GM19395 (cell line): Measurements from ENCODE around the gene FCHSD2.
"Not testable (repeated sequence)": the region's sequence is repeated elsewhere in the genome, so short reads cannot be mapped to it uniquely, and the experiment has no call there.

ENCODE experiments used
- ATAC-seq: cut with Tn5 transposase; IDR thresholded peaks from one replicate; pipeline ENCODE4 v1.9.1; 2021; ENCODE audit warnings: mild to moderate bottlenecking, moderate library complexity; ENCODE audit not compliant: unreplicated experiment

The FCHSD2 gene

DNA sequence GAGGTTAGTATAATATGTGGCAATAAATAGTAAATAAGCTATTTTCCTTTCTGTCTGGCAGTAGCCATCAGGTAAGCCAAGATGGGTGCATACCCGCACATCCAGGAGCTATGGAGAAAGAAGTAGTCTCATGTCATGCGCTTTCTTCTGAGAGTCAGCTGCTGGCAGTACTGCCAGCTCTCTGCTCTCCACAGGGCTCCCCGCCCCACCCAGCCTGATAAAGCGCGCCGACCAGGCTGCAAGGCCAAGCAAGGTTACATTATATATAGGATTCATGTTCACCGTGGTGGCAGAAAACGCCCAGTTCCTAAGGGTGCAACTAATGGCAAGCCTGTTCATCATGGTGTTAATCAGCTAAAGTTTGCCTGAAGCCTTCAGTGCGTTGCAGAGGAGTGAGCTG, 201.7 kb downstream of the FCHSD2 start:
- no peak for ATAC-seq

DNA sequence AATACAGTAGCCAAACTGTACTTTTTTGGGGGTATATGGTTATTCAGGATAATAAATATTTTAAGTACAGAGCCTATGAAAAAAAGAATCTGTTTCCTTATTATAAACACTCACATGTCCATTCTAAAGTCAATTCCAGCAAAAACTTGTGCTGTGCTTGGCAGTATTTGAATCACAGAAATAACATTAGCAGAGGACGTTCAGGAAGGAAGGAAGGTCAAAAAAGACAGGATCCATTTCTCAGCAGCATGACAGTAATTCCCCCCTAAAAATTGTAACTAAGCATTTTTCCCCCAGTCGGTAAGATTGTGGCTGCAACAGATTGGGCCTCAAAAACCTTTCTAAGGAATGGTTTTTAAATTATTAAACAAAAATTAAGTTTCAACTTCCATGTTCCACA, 203.1 kb downstream of the FCHSD2 start:
- no peak for ATAC-seq

DNA sequence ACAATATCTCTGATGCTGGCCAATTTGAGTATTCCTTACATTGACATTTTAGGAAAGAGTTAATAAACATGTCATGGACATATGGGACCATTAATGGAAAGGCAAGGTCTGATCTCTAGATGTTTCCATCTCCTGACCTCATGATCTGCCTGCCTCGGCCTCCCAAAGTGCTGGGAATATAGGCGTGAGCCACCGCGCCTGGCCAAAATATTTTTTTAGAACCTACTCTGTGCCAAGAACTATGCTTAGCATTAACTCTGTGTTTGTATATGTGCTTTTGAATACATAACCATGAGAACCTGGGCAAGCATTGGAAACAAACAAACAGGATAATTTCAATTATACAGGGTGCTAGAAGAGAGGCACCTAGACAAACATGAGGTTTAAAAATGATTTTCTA, 204.7 kb downstream of the FCHSD2 start:
- ATAC-seq: no peak

DNA sequence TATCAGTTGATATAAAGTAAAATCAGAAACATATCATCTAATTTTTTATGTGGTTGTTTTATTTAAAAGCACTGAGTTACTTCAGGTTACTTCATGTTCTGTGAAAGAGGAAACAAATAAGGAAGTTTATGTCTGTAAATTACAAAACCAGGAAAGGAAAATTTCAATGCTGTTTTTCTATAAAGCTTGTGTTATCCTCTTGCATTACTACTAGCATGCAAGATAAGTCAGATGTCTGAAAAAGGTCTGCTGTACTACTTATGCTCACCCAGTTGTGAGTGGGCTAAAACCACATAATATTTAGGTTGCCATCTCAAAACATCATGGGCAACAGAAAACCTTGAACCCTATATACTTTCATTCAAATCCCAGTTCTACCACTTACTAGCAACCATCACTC, 206.4 kb downstream of the FCHSD2 start:
- ATAC-seq: no peak

DNA sequence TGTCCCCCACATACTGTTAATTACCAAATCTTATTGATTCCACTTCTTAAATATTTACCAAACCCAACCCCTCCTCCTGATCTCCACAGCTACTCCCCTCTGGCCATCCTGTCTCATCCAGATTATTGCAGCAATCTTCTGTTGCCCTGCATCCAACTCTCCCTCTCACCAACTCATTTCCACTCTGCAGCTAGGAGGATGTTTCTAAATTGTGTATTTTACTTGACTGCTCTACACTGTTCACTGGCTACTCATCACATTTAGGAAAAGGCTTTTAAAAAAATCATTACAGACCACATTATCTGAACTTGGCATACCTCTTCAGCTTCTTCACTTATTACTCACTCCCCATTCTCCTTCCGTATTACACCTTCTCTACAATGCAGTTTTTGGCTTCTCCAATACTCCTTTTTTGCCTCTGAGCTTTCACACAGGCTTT, 210.0 kb downstream of the FCHSD2 start:
- no peak for ATAC-seq

DNA sequence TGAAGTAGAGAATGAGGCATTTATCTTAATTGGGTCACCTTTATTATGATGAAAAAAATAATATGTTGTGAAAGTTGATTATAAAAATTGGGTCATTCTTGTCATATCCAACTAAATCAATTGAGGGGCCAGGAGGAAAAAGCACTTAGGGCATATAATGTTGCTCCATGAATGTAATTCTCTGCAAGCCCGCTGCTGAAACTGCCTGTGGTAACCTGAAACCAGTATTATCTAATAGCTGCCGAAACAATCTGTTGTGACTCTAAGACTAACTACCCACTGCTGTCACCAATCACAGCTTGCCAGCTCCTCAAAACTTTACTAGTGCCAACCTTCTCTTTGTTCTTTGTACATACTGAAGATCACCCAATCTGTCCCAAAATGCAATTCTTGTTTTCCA, 212.1 kb downstream of the FCHSD2 start:
- no peak for ATAC-seq

DNA sequence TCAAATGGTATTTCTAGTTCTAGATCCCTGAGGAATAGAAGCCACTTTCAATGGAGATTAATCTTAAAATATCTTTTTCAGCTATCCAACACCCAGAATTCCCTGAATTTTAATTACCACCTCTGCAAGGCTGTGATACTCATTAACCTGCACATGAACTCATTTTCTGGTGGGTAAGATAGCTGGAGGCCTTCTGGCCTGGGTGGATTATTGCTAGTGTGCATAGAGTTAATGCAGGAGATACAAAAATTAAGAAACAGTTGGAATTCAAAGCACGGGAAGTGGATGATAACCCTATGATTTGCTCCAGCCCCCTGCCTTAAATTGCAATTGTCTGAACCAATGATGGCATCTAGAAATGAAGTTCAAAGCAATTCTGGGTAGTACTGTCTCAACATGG, 212.9 kb downstream of the FCHSD2 start:
- no peak for ATAC-seq

DNA sequence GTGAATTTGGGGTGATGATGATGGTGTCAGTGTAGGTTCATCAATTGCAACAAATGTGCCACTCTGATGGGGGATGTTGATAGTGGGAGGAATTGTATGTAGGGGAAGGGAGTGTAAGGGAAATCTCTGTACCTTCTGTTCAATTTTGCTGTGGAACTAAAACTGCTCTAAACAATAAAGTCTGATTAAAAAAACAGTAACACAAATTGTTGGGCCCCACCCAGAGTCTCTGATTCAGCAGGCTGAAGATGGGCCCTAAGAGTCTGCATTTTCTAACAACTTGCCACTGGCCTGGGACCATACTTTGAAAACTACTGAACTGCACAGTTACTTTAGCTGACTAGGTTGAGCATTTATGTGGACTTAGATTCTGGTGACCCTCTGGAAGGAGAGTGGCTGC, 214.7 kb downstream of the FCHSD2 start:
- ATAC-seq: no peak

DNA sequence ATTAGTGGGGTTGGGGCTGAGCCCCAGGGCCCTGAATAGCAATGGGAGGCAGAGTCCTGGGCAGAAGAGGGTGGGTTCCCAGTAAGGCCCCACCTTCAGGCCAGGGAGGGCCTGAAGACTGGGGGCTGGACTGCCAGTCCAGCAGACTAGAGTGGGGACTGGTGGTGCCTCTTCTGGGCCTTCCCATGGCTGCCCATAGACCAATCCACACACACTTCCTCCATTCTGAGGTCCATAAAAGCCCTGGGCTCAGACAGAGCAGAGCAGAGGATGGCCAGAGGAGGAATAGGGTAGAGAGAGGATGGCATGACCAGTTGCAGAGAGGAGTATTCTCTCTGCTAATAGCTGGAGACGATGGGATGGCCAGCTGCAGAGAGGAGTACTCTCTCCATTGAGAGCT, 216.0 kb downstream of the FCHSD2 start:
- no peak for ATAC-seq

DNA sequence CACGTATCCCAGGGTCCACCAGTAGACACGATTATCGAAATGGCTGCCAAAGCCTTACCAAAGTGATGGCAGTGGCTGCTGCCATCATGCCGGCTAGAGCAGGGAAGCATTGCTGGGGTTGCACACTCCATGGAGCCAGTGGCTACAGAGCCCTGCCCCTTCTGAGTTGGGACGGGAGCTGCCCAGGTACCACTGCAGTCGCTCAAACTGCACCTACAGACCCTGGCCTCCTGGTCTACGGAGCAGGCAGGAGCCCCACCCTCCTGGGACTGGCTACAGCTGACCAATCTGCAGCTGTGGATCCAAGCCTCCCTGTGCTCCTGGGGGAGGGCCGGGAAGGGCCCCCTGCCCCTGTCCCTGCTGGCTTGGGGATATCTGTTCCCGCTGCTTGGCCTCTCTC, 216.5 kb downstream of the FCHSD2 start:
- no peak for ATAC-seq

DNA sequence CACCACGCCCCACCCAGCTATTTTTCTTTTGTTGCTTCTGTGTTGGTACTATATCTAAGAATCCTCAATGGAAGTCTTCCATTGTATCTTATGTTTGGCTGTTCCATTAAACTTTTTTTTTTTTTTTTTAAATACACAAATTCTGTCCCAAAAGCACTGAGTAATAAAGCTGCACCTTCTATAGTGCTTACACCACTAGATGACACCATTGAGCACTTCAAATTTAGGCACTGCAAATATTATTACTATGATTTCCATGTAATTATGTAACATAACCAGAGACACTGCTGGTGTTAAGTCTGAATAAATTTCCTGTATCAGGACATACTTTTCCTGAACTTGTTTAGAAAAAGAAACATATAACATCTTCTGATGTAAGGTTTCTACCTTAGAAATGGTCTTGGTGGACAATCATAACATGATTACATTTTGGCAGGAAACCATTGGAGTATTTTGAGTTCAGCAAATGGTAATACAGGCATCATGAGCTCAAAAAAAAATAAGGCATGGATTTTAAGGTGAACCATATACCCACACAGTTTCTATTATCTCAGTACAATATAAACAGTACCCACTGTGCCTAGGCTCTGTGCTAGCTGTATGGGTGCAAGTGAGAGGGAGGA, 217.4 kb downstream of the FCHSD2 start:
- ATAC-seq: no peak

DNA sequence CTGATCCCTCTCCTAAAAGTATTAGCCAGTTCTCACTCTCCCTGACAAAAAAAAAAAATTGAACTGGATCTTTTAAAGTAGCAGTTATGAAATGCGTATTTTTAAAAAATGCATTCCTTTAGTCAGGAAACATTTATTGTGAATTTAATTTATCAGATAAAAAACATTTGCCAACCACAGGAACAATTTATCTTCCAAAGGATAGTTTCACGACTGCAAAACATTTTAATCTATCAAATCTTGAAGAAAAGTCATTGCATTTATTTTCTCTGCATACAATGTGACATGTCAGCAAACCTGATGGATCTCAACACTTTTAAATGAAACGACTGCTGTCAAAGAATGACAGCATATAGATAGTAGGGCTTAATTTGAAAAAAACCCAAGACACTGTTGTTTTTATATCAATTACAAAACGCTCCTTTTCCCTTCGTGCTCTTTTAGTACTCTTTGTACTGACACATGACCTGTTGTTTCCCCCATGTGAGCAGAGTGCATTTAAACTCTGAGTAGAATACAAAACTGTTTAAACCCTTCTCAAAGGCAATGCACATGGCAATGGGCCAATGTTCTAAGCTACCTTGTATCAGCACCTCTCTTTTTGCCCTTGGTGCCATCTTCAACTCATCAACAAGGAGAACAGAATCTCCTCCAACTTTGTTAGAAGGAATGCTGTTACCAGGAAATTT, 220.9 kb downstream of the FCHSD2 start:
- no peak for ATAC-seq

DNA sequence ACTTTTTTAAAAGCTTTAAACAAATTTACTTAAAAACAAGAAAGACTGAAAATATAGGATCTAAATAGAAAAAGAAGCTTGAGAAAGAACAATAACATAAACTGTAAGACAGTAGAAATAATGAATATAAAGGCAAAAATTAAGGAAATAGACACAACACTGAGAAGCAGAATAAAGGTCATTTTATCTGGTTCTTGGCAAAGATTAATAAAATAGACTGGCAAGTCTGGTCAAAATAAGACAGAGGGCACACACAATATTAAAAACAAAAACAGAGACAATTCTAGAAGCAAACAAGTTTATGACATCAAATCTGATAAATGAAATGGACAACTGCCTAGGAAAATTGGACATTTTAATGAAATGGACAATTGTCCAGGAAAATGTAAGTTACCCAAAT, 222.1 kb downstream of the FCHSD2 start:
- ATAC-seq: no peak

DNA sequence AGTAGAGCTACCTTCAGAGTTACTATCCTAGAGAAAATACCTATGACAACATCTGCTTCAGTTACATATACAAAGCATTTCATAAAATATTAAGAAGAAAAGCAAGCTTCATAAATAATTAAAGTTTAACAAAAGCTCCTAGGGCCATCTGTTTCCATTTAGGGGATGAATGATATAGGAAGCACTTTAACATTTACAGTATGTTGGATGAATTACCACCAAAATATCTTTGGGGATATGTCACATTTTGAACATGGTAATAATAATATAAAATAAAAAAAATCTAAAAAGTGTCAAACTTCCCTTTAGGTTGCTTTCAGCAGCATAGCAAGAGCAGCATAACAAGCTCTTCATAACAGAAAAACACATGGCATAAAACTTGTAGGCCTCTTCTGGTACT, 223.3 kb downstream of the FCHSD2 start:
- no peak for ATAC-seq

DNA sequence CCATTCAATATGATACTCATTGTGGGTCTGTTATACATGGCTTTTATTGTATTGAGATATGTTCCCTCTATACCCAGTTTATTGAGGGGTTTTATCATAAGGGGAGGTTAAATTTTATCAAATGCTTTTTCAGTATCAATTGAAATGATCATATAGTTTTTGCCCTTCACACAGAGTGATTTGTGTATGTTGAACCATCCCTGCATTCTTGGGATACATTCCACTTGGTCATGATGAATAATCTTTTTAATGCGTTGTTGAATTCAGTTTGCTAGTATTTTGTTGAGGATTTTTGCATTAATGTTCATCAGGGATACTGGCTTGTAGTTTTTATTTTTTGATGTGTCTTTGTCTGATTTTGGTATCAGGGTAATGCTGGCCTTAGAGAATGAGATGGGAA, 229.9 kb downstream of the FCHSD2 start:
- no peak for ATAC-seq

DNA sequence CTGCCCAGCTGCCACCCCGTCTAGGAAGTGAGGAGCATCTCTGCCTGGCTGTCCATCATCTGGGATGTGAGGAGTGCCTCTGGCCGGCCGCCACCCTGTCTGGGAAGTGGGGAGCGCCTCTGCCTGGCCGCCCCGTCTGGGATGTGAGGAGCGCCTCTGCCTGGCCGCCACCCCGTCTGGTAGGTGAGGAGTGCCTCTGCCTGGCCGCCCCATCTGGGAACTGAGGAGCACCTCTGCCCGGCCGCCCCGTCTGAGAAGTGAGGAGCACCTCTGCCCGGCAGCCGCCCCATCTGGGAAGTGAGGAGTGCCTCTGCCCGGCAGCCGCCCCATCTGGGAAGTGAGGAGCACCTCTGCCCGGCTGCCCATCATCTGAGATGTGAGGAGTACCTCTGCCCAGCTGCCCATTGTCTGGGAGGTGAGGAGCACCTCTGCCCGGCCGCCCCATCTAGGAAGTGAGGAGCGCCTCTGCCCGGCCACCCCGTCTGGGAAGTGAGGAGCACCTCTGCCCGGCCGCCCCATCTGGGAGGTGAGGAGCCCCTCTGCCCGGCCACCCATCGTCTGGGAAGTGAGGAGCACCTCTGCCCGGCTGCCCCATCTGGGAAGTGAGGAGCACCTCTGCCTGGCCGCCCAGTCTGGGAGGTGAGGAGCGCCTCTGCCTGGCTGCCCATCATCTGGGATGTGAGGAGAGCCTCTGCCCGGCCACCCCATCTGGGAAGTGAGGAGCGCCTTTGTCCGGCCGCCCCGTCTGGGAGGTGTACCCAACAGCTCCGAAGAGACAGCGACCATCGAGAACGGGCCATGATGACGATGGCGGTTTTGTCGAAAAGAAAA, 232.3 kb downstream of the FCHSD2 start:
- ATAC-seq: not testable (repeated sequence)

DNA sequence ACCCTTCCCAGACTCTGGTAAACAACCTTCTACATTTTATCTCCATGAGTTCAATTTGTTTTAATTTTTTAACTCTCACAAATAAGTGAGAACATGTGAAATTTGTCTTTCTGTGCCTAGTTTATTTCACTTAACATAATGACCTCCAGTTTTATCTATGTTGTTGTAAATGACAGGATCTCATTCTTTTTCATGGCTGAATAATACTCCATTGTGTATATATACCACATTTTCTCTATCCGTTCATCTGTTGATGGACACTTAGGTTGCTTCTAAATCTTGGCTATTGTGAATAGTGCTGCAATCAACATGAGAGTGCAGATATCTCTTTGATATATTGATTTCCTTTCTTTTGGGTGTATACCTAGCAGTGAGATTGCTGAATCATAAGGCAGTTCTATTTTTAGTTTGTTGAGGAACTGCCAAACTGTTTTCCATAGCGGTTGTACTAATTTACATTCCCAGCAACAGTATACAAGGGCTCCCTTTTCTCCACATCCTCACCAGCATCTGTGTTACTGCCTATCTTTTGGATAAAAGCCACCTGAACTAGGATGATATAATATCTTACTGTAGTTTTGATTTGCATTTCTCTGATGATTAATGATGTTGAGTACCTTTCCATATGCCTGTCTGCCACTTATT, 234.0 kb downstream of the FCHSD2 start:
- ATAC-seq: no peak

DNA sequence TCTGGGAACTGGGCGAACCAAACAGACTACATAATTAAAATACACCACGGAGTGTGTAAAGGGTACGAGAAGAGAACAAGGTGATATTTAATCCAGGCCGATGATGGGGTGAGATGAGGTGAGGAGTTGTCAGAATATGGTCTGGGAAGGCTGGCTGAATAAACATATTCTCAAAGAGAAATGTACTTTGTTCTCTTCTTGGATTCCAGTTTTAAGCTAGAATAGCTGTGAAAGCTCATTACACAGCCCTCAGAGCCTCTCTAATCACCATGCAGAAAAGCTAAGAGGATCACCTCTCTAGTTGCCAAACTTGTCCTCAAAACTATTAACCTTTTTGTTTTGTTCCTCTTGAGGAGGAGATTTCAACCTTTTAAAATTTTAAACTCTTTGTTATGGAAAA, 238.1 kb downstream of the FCHSD2 start:
- no peak for ATAC-seq

DNA sequence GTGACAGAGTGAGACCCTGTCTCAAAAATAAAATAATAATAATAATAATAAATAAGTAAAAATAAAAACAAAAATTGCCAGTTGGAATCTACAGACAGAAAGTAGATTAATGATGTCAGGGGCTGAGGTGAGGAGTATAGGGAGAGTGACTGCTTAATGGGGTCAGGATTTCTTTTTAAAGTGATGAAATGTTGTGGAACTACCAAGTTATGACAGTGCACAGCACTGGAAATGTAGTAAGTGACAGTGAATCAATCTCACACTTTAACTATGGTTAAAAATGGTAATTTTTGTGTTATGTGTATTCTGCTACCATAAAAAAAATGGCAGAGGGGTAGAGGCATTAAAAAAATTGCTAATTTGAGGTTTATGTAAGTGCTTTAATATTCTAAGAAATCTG, 240.7 kb downstream of the FCHSD2 start:
- no peak for ATAC-seq

DNA sequence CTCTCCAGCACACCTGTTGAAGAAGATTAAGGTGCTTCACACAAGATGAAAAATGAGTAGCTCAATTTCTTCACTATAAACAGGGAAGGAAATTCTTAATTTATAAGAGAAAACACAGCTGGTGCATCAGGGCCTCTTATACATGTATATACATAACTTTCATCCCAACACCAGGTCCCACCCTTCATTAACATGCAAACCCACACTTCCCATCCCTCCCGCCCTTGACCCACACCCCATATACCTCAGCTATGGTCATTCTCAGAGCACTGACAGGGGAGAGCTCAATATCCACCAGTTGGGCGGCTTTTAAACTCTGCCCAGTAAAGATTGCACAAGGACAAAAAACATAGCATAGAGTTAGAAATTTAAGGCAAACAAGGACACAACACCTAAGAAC, 242.1 kb downstream of the FCHSD2 start:
- no peak for ATAC-seq

DNA sequence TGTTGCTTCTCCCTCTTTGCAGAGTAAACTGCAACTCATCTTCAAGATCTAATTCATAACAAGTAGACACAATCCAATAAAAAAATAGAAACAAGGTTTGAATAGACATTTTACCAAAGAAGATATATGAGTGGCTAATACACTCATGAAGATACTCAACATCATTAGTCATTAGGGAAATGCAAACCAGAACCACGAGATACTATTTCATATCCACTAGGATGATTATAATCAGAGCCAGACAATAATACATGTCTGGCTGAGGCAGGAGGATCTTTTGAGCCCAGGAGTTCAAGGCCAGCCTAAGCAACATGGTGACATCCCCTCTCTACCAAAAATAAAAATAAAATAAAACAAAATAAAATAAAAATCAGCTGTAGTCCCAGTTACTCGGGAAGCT, 242.9 kb downstream of the FCHSD2 start:
- ATAC-seq: no peak

DNA sequence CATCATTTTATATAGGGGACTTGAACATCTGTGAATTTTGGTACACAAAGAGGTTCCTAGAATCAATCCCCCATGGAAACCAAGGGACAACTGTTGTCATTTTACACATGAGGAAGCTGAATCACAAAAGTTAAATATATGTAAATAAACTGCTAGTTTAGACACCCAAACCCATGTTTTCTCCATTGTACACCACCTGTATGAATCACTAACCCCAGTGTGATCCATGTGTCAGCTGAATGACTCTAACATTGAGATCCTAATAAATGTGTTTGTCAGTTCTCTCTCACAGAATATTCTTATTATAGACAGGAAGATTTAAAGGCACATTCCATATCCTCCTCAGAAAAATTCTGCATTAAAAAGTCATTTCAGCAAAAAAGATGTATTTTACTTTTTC, 244.6 kb downstream of the FCHSD2 start:
- no peak for ATAC-seq
